NOMO-1 (cell line): Measurements from ENCODE around the gene DNAJC7.
"Not testable (repeated sequence)": the region's sequence is repeated elsewhere in the genome, so short reads cannot be mapped to it uniquely, and the experiment has no call there.

Experiments used
- DNase-seq, 2 experiments: peaks; one replicate each; lab custom pipeline; 2025; ENCODE audit not compliant: unreplicated experiment in 2 of 2; lab: John Stamatoyannopoulos, UW

Gene DNAJC7

GRCh38 chr17:41962111-41962510 lies 55.1 kb downstream of the DNAJC7 start:
- DNase-seq = no peak

- peak; percentile 48 to 75 for DNase-seq
These were observed 57.7 kb downstream of the DNAJC7 start for GRCh38 chr17:41959336-41960095.

- DNase-seq = no peak
These were observed 58.3 kb downstream of the DNAJC7 start for GRCh38 chr17:41959030-41959335.

DNA sequence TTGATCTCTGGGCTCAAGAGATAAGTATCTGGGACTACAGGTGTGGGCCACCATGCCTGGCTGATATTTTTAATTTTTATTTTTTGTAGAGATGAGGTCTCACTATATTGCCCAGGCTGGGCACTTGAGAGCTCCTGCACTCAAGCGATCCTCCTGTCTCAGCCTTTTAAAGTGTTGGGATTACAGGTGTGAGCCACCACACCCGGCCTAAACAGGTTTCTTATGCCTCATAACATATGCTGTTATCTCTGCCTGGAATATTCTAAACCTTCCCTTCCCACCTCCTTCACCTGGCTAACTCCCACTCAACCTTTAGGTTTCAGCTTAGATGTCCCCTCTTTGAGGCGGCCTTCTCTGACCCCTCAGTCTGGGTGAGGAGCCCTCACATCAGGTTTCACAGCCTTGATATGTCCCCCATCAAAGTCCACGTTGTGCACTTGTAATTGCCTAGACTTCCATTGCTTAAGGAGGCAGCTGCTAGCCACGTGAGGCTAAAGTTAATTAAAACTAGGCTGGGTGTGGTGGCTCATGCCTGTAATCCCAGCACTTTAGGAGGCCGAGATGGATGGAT lies 59.3 kb downstream of the DNAJC7 start:
- DNase-seq = no peak

DNA sequence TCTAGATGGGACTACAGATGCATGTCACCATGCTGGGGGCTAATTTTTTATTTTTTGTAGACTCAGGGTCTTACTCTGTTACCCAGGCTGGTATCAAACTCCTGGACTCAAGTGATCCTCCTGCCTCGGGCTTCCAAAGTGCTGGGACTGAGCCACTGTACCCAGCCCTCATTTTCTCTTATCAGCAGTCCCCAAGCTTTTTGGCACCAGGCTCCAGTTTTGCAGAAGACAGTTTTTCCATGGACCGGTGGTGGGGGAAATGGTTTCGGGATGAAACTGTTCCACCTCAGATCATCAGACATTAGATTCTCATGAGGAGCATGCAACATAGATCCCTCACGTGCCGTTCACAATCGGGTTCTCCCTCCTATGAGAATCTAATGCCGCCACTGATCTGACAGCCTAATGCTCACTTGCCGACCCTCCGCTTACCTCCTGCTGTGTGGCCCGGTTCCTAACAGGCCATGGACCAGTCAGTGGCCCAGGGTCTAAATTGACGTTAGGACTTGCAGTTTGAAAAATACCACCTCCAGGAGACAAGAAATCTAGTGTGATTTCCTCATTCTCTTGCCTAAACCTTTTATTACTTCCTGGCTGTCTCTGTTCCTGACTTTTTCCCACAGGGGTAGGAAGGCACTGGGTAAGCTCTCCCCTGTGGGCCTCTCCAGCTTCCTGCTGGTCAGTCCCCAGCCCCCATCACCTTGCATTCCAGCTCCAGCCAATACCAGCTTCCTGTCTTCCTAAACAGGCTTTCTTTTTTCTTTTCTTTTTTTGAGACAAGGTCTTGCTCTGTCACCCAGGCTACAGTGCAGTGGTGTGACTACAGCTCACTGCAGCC lies 60.0 kb downstream of the DNAJC7 start:
- DNase-seq = peak; percentile 6 to 24

- DNase-seq = no peak
These were observed 60.7 kb downstream of the DNAJC7 start for GRCh38 chr17:41956522-41956921.

DNA sequence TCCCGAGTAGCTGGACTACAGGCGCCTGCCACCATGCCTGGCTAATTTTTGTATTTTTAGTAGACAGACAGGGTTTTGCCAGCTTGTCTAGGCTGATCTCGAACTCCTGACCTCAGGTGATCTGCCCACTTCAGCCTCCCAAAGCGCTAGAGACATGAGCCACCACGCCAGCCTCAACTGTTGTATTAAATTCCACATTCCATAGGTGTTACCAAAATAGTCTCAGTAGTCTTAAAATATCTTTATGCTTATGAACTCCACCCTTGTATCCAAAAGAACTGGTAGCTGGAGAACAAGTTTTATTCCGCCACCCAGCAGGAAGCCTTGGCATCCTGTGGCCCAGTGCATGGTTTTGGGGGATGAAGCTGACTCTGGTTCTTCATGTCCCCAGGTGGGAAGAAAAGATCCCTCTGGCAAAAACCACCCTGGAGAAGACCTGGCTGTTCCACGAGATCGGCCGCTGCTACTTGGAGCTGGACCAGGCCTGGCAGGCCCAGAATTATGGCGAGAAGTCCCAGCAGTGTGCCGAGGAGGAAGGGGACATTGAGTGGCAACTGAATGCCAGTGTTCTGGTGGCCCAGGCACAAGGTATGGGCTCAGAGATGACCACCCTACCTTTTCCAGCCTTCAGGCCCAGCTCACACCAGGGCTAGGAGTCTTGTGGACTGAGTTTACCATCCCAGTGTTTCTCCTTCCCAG lies 68.3 kb downstream of the DNAJC7 start:
- DNase-seq = no peak

DNA sequence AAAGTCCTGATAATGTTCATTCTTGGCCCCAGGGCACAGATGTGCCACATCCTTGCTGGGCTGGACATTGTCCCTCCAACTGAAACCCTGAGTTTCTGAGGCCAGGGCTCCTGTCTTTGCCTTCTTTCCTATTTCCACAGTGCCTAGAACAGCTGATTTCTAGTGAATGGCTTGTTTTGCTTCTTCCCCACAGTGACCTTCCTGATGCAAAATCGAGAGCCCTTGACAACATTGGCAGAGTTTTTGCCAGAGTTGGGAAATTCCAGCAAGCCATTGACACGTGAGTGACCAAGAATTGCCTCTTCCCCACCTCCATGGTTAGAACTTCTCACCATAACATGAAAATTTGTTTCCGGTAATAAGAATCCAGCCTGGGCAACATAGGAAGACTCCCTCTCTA lies 72.3 kb downstream of the DNAJC7 start:
- no peak for DNase-seq

GRCh38 chr17:41943492-41943891 lies 73.7 kb downstream of the DNAJC7 start:
- no peak for DNase-seq

GRCh38 chr17:41942626-41943373 lies 74.4 kb downstream of the DNAJC7 start:
- DNase-seq = no peak

- DNase-seq = no peak
These were observed 76.1 kb downstream of the DNAJC7 start for GRCh38 chr17:41941168-41941567.

- no peak for DNase-seq
These were observed 77.5 kb downstream of the DNAJC7 start for GRCh38 chr17:41939693-41940090.

DNA sequence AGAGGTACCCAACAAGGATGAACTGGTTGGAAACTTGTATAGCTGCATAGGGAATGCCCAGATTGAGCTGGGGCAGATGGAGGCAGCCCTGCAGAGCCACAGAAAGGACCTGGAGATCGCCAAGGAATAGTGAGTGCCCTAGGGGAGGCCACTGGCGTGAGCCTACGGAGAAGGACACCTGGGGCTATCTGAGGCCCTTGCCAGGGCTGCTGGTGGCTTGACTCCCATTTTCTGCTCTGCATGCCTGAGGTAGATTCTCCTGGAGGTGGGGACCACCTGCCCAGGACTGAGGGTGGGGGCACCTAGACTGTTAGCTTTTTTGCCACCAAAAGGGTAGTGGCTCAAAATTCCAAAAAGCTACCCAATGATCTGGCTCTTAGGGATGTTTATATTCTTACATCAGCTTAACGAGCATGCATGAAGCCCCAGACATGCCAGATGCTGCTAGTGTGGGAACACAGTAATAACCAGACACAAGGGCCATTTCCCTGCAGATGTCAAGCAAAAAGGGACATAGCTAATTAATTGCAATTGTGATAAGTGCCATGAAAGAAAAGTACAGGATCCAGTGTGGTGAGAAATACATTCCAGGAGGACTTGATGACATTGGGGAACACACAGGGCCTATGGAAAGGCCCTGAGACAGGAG lies 78.1 kb downstream of the DNAJC7 start:
- no peak for DNase-seq

- no peak for DNase-seq
These were observed 79.0 kb downstream of the DNAJC7 start for GRCh38 chr17:41937970-41938954.

DNA sequence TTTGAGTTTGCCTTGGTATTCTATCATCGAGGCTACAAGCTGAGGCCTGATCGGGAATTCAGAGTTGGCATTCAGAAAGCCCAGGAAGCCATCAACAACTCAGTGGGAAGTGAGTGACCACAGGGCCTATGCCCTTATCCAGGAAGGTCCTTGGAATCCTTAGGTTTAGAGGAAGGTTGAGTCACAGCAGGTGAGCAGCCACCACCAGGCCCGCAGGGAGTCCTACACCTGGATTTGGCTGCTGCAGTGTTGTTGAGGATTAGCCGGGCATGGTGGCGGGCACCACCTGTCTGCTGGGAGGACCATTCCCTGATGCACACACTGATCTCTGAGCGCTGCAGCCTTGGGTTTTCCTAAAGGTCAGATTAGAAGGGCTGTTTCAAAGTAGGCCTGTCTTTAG lies 81.6 kb downstream of the DNAJC7 start:
- no peak for DNase-seq

DNA sequence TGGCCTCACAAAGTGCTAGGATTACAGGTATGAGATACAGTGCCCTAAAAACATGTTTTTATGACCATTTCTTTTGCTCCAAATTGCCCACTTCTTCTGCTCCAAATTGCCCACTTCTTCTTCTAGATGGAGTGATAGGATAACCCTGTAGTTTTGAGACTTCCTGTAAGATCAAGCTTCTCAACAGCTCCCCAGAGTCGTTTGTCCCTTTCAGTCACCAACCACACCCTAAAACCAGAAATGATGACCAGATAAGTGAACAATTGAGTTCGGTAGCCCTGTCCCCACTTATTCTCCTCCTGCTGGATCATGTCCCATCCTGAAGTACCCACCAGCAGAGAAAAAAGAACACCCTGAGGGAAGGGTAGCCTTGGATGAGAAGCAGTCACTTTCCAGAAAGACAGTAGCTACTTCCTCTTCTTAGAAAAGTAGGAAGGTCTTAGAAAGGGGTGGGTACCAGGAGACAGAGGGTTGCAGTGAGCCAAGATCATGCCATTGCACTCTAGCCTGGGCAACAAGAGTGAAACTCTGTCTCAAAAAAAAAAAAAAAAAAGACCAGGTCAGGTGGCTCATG lies 84.3 kb downstream of the DNAJC7 start:
- DNase-seq = peak; percentile 75 to 89

GRCh38 chr17:41931715-41932114 lies 85.5 kb downstream of the DNAJC7 start:
- DNase-seq = not testable (repeated sequence)

DNA sequence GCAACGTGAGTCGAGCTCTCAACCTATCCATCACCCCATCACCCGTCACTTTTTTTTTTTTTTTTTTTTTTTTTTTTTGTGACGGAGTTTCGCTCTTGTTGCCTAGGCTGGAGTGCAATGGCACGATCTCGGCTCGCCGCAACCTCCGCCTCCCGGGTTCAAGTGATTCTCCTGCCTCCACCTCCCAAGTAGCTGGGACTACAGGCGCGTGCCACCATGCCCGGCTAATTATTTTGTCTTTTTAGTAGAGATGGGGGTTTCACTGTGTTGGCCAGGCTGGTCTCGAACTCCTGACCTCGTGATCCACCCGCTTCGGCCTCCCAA lies 86.4 kb downstream of the DNAJC7 start:
- not testable (repeated sequence) for DNase-seq
